Inferior parietal cortex (tissue), 1 donor: Measurements from ENCODE around the gene ZFYVE1.
"Not testable (repeated sequence)": the region's sequence is repeated elsewhere in the genome, so short reads cannot be mapped to it uniquely, and the experiment has no call there.

Experiments used
- DNase-seq: peaks from one replicate; pipeline ENCODE4 v3.0.0-alpha.2; 2016; ENCODE audit errors: extremely low spot score

ZFYVE1 gene

GRCh38 chr14:72958548-72958947 is 68.4 kb downstream of the ZFYVE1 start:
- no peak for DNase-seq

- DNase-seq = no peak
Observed at GRCh38 chr14:72957213-72957612, 69.7 kb downstream of the ZFYVE1 start.

- not testable (repeated sequence) for DNase-seq
Observed at GRCh38 chr14:72956741-72957140, 70.2 kb downstream of the ZFYVE1 start.

- DNase-seq = no peak
Observed at GRCh38 chr14:72952171-72952570, 74.7 kb downstream of the ZFYVE1 start.

- peak; percentile 79 for DNase-seq
Observed at GRCh38 chr14:72948481-72949138, 78.3 kb downstream of the ZFYVE1 start.

GRCh38 chr14:72947366-72948160 is 79.3 kb downstream of the ZFYVE1 start:
- no peak for DNase-seq

GRCh38 chr14:72946491-72946890 is 80.4 kb downstream of the ZFYVE1 start:
- DNase-seq = no peak

- no peak for DNase-seq
Observed at GRCh38 chr14:72945356-72946027, 81.4 kb downstream of the ZFYVE1 start.

- no peak for DNase-seq
Observed at GRCh38 chr14:72943876-72944430, 83.0 kb downstream of the ZFYVE1 start.

GRCh38 chr14:72942934-72943333 is 84.0 kb downstream of the ZFYVE1 start:
- no peak for DNase-seq

- peak; percentile 22 for DNase-seq
Observed at GRCh38 chr14:72941286-72941985, 85.5 kb downstream of the ZFYVE1 start.

GRCh38 chr14:72939630-72940029 is 87.3 kb downstream of the ZFYVE1 start:
- DNase-seq = no peak

GRCh38 chr14:72932893-72933292 is 94.0 kb downstream of the ZFYVE1 start:
- DNase-seq = no peak

GRCh38 chr14:72929316-72930080 is 97.4 kb downstream of the ZFYVE1 start:
- DNase-seq = no peak

GRCh38 chr14:72928872-72929271 is 98.0 kb downstream of the ZFYVE1 start:
- no peak for DNase-seq

- DNase-seq = peak; percentile 95
Observed at GRCh38 chr14:72926292-72927028, 100.4 kb downstream of the ZFYVE1 start, which contains the start of gene DCAF4. TSS of gene DCAF4 (plus strand) at chr14:72926464. CDS start at chr14:72937979, 11,515 bp downstream.

- DNase-seq = no peak
Observed at GRCh38 chr14:72925815-72926291, 101.1 kb downstream of the ZFYVE1 start.

GRCh38 chr14:72925171-72925759 is 101.6 kb downstream of the ZFYVE1 start:
- no peak for DNase-seq

- no peak for DNase-seq
Observed at GRCh38 chr14:72924337-72924736, 102.6 kb downstream of the ZFYVE1 start.

- DNase-seq = no peak
Observed at GRCh38 chr14:72921396-72921795, 105.5 kb downstream of the ZFYVE1 start.
